Muscle layer of colon (tissue), 2 donors: ENCODE data around the gene ADAM10.

ENCODE experiments used
- H3K27ac ChIP-seq: one replicate; pipeline ENCODE4 v1.7.0; 2013; ENCODE audit warnings: low read depth, mild to moderate bottlenecking, low read length, moderate library complexity
- H3K27me3 ChIP-seq, 2 donors: one replicate each; pipeline ENCODE4 v1.7.0; 2013; ENCODE audit warnings: low read length in 2 of 2, mild to moderate bottlenecking in 2 of 2; ENCODE audit not compliant: insufficient read depth in 2 of 2, control insufficient read depth in 1 of 2
- H3K36me3 ChIP-seq: one replicate; pipeline ENCODE4 v1.7.0; 2013; ENCODE audit warnings: mild to moderate bottlenecking, low read length; ENCODE audit not compliant: insufficient read depth
- H3K4me1 ChIP-seq: one replicate; pipeline ENCODE4 v1.7.0; 2013; ENCODE audit warnings: mild to moderate bottlenecking, low read length; ENCODE audit not compliant: insufficient read depth
- H3K4me3 ChIP-seq, 2 donors: one replicate each; pipeline ENCODE4 v1.7.0; 2013; ENCODE audit warnings: low read length in 2 of 2, low read depth in 1 of 2, mild to moderate bottlenecking in 1 of 2, moderate library complexity in 1 of 2
- H3K9ac ChIP-seq: one replicate; pipeline ENCODE4 v1.7.0; 2013; ENCODE audit warnings: low read length
- H3K9me3 ChIP-seq: one replicate; pipeline ENCODE4 v1.7.0; 2013; ENCODE audit warnings: mild to moderate bottlenecking, low read length
- donor health status: abdominal sarcoma.
- donor health status: Adenocarcinoma of cecum.

ADAM10 gene

GRCh38 chr15:58553365-58553918 is 196.1 kb downstream of the ADAM10 start:
- Histone ChIP-seq H3K36me3 (no peaks in the 10 kb centered on the region), H3K9me3 (no peaks in the 10 kb centered on the region), H3K9ac (no peak overlapping the region), H3K4me3 (no peak overlapping the region), H3K4me1 (peaks cover 9% of the 10 kb centered on the region), H3K27ac (no peak overlapping the region), H3K27me3 (no peaks in the 10 kb centered on the region)

GRCh38 chr15:58552505-58553364 is 196.8 kb downstream of the ADAM10 start:
- H3K4me3 ChIP-seq, result peak overlapping the region in 1 of 2 donors; percentile 26
- no peak overlapping the region for H3K27ac ChIP-seq
- peaks cover 9% of the 10 kb centered on the region for H3K4me1 ChIP-seq

GRCh38 chr15:58551764-58552504 is 197.6 kb downstream of the ADAM10 start:
- Histone ChIP-seq H3K4me1 (peaks cover 17% of the 10 kb centered on the region), H3K36me3 (no peaks in the 10 kb centered on the region), H3K27me3 (no peaks in the 10 kb centered on the region), H3K27ac (no peak overlapping the region), H3K9me3 (no peaks in the 10 kb centered on the region), H3K4me3 (peak overlapping the region in 1 of 2 donors; percentile 26), H3K9ac (no peak overlapping the region)

More at GRCh38 chr15:58552505-58553364, 196.8 kb downstream of the ADAM10 start:
- no peaks in the 10 kb centered on the region for H3K36me3 ChIP-seq
- H3K27me3 ChIP-seq, result no peaks in the 10 kb centered on the region
- H3K9ac ChIP-seq, result no peak overlapping the region
- H3K9me3 ChIP-seq, result no peaks in the 10 kb centered on the region

GRCh38 chr15:58551084-58551763 is 198.3 kb downstream of the ADAM10 start:
- Histone ChIP-seq H3K36me3 (no peaks in the 10 kb centered on the region), H3K27ac (no peak overlapping the region), H3K9ac (no peak overlapping the region), H3K27me3 (no peaks in the 10 kb centered on the region), H3K4me3 (peak overlapping the region in 1 of 2 donors; percentile 26), H3K4me1 (peaks cover 19% of the 10 kb centered on the region), H3K9me3 (no peaks in the 10 kb centered on the region)

GRCh38 chr15:58549785-58550074 is 199.8 kb downstream of the ADAM10 start:
- Histone ChIP-seq H3K9ac (no peak overlapping the region), H3K9me3 (no peaks in the 10 kb centered on the region), H3K36me3 (no peaks in the 10 kb centered on the region), H3K27me3 (no peaks in the 10 kb centered on the region), H3K27ac (no peak overlapping the region), H3K4me1 (peaks cover 19% of the 10 kb centered on the region), H3K4me3 (no peak overlapping the region)

GRCh38 chr15:58549013-58549784 is 200.3 kb downstream of the ADAM10 start:
- Histone ChIP-seq H3K27ac (no peak overlapping the region), H3K9me3 (no peaks in the 10 kb centered on the region)

GRCh38 chr15:58548308-58549012 is 201.0 kb downstream of the ADAM10 start:
- H3K9me3 ChIP-seq, result no peaks in the 10 kb centered on the region
- no peak overlapping the region for H3K4me3 ChIP-seq
- no peaks in the 10 kb centered on the region for H3K36me3 ChIP-seq
- H3K4me1 ChIP-seq, result peaks cover 19% of the 10 kb centered on the region
- H3K9ac ChIP-seq, result no peak overlapping the region
- H3K27me3 ChIP-seq, result no peaks in the 10 kb centered on the region
- H3K27ac ChIP-seq, result no peak overlapping the region

More at GRCh38 chr15:58549013-58549784, 200.3 kb downstream of the ADAM10 start:
- Histone ChIP-seq H3K4me1 (peaks cover 19% of the 10 kb centered on the region), H3K9ac (no peak overlapping the region), H3K36me3 (no peaks in the 10 kb centered on the region), H3K27me3 (no peaks in the 10 kb centered on the region), H3K4me3 (no peak overlapping the region)

GRCh38 chr15:58547628-58548307 is 201.7 kb downstream of the ADAM10 start:
- Histone ChIP-seq H3K27ac (no peak overlapping the region), H3K9ac (no peak overlapping the region), H3K36me3 (no peaks in the 10 kb centered on the region), H3K4me1 (peaks cover 19% of the 10 kb centered on the region), H3K9me3 (no peaks in the 10 kb centered on the region), H3K27me3 (no peaks in the 10 kb centered on the region), H3K4me3 (no peak overlapping the region)

- H3K4me1 ChIP-seq, result peaks cover 19% of the 10 kb centered on the region
- H3K4me3 ChIP-seq, result no peak overlapping the region
- no peaks in the 10 kb centered on the region for H3K9me3 ChIP-seq
- no peak overlapping the region for H3K27ac ChIP-seq
- H3K36me3 ChIP-seq, result no peaks in the 10 kb centered on the region
- no peaks in the 10 kb centered on the region for H3K27me3 ChIP-seq
- no peak overlapping the region for H3K9ac ChIP-seq
These were observed 202.6 kb downstream of the ADAM10 start for GRCh38 chr15:58546635-58547627.
